HG02588 (cell line): Measurements from ENCODE around the gene IKBKG.
"Not testable (repeated sequence)": the region's sequence is repeated elsewhere in the genome, so short reads cannot be mapped to it uniquely, and the experiment has no call there.

Source experiments
- ATAC-seq: cut with Tn5 transposase; IDR thresholded peaks from one replicate; pipeline ENCODE4 v1.9.1; 2021; ENCODE audit warnings: mild to moderate bottlenecking, moderate library complexity; ENCODE audit not compliant: unreplicated experiment

The IKBKG gene

GRCh38 chrX:154547245-154548027 is at the start of gene IKBKG:
TSS of gene IKBKG (plus strand) at chrX:154547620. CDS start at chrX:154552003, 4,383 bp downstream.
- peak; percentile 78 for ATAC-seq

GRCh38 chrX:154501423-154501822 is 46.0 kb upstream of the IKBKG start:
- not testable (repeated sequence) for ATAC-seq

- ATAC-seq: no peak
These were observed 45.3 kb upstream of the IKBKG start for GRCh38 chrX:154502098-154502497.

- no peak for ATAC-seq
These were observed 44.4 kb upstream of the IKBKG start for GRCh38 chrX:154502989-154503388.

- no peak for ATAC-seq
These were observed 41.7 kb upstream of the IKBKG start for GRCh38 chrX:154505734-154506133.

GRCh38 chrX:154506483-154507332 is 40.7 kb upstream of the IKBKG start:
- ATAC-seq: no peak

- ATAC-seq: no peak
These were observed 39.6 kb upstream of the IKBKG start for GRCh38 chrX:154507673-154508383.

GRCh38 chrX:154508384-154508745 is 39.1 kb upstream of the IKBKG start:
- ATAC-seq: no peak

GRCh38 chrX:154509455-154509854 is 38.0 kb upstream of the IKBKG start:
- no peak for ATAC-seq

- no peak for ATAC-seq
These were observed 35.7 kb upstream of the IKBKG start for GRCh38 chrX:154511761-154512160.

GRCh38 chrX:154512879-154513553 is 34.4 kb upstream of the IKBKG start:
- no peak for ATAC-seq

GRCh38 chrX:154513716-154514115 is 33.7 kb upstream of the IKBKG start:
- no peak for ATAC-seq

- ATAC-seq: no peak
These were observed 32.1 kb upstream of the IKBKG start for GRCh38 chrX:154515090-154515965.

- peak; percentile 83 for ATAC-seq
These were observed 31.3 kb upstream of the IKBKG start, which contains the start of gene FAM3A for GRCh38 chrX:154515966-154516655. TSS of gene FAM3A (minus strand) at chrX:154516232. CDS start at chrX:154515772, 460 bp downstream.

GRCh38 chrX:154516656-154517100 is 30.7 kb upstream of the IKBKG start:
- no peak for ATAC-seq

- ATAC-seq: no peak
These were observed 30.2 kb upstream of the IKBKG start for GRCh38 chrX:154517101-154517781.

- no peak for ATAC-seq
These were observed 28.0 kb upstream of the IKBKG start for GRCh38 chrX:154519389-154519788.
